Endometrial microvascular endothelial cells (primary cell): ENCODE measurements around the gene XKR7. TPM values are rescaled to one million over a fixed set of nuclear protein-coding genes. Genes with fewer than 3 reads are reported as not detected.

Experiments used
- in situ Hi-C: cut with HindIII; loops from 2 replicates; pipeline ENCODE4 v1.10.0; 2017; ENCODE audit warnings: low sequenced_read_pairs, low pct_unique_long_range_greater_than_20kb; ENCODE audit errors: inconsistent ontology term
- total RNA-seq: library from RNA; depleted of rRNA; stranded (reverse); fragments of >200 nt; gene quantifications from one replicate; pipeline ENCODE4 v1.2.3, GENCODE V29; 2015; ENCODE audit errors: inconsistent ontology term

The XKR7 gene
- total RNA-seq, 1 donor from 2014 or later, result not detected

- in situ Hi-C loops, result no loop called here
Measured at GRCh38 chr20:31969991-31970390, 2.0 kb downstream of the XKR7 start.

GRCh38 chr20:31972471-31973021, 4.6 kb downstream of the XKR7 start:
- in situ Hi-C loops, result no loop called here

- in situ Hi-C loops, result no loop called here
Measured at GRCh38 chr20:31974296-31974695, 6.3 kb downstream of the XKR7 start.

- in situ Hi-C loops, result no loop called here
Measured at GRCh38 chr20:31974951-31975487, 7.1 kb downstream of the XKR7 start.

GRCh38 chr20:31975874-31976273, 7.9 kb downstream of the XKR7 start:
- in situ Hi-C loops, result no loop called here

- in situ Hi-C loops, result no loop called here
Measured at GRCh38 chr20:31977080-31977479, 9.1 kb downstream of the XKR7 start.

- in situ Hi-C loops, result no loop called here
Measured at GRCh38 chr20:31979713-31980426, 11.9 kb downstream of the XKR7 start.

- in situ Hi-C loops, result no loop called here
Measured at GRCh38 chr20:31981784-31982183, 13.8 kb downstream of the XKR7 start.

- in situ Hi-C loops, result no loop called here
Measured at GRCh38 chr20:31984981-31985471, 17.1 kb downstream of the XKR7 start.

- in situ Hi-C loops, result no loop called here
Measured at GRCh38 chr20:31987744-31988143, 19.8 kb downstream of the XKR7 start.

GRCh38 chr20:31988430-31989015, 20.6 kb downstream of the XKR7 start:
- in situ Hi-C loops, result no loop called here

GRCh38 chr20:31989030-31989645, 21.2 kb downstream of the XKR7 start:
- in situ Hi-C loops, result no loop called here

- in situ Hi-C loops, result no loop called here
Measured at GRCh38 chr20:31990641-31991338, 22.8 kb downstream of the XKR7 start.

GRCh38 chr20:31991339-31991705, 23.4 kb downstream of the XKR7 start:
- in situ Hi-C loops, result no loop called here

- in situ Hi-C loops, result no loop called here
Measured at GRCh38 chr20:31992086-31992485, 24.1 kb downstream of the XKR7 start.

GRCh38 chr20:31996996-31997395, 29.0 kb downstream of the XKR7 start:
- in situ Hi-C loops, result no loop called here

- in situ Hi-C loops, result no loop called here
Measured at GRCh38 chr20:31998246-31998645, 30.3 kb downstream of the XKR7 start.

- in situ Hi-C loops, result no loop called here
Measured at GRCh38 chr20:32003325-32003724, 35.4 kb downstream of the XKR7 start.

- in situ Hi-C loops, result no loop called here
Measured at GRCh38 chr20:32004963-32005362, 37.0 kb downstream of the XKR7 start.
